ENCODE measurements around the gene OSBP2.
"Not testable (repeated sequence)": the region's sequence is repeated elsewhere in the genome, so short reads cannot be mapped to it uniquely, and the experiment has no call there.

The OSBP2 gene

GRCh38 chr22:30694640-30695350, at the start of gene OSBP2:
Gene OSBP2 (plus strand): TSS chr22:30694874. CDS start chr22:30694910, 36 bp downstream.
- DNase-seq, result peak; percentile 62

GRCh38 chr22:30646518-30647160, 48.0 kb upstream of the OSBP2 start:
- no peak for DNase-seq

- no peak for DNase-seq
Observed at GRCh38 chr22:30647536-30647935, 47.1 kb upstream of the OSBP2 start.

- no peak for DNase-seq
Observed at GRCh38 chr22:30648825-30649224, 45.8 kb upstream of the OSBP2 start.

- no peak for DNase-seq
Observed at GRCh38 chr22:30649430-30650007, 45.2 kb upstream of the OSBP2 start.

GRCh38 chr22:30650508-30651116, 44.1 kb upstream of the OSBP2 start:
- DNase-seq, result no peak

GRCh38 chr22:30652852-30653251, 41.8 kb upstream of the OSBP2 start:
- DNase-seq, result no peak

GRCh38 chr22:30654361-30654760, 40.3 kb upstream of the OSBP2 start:
- DNase-seq, result no peak

GRCh38 chr22:30655532-30655931, 39.1 kb upstream of the OSBP2 start:
- no peak for DNase-seq

- no peak for DNase-seq
Observed at GRCh38 chr22:30662040-30662439, 32.6 kb upstream of the OSBP2 start.

- DNase-seq, result no peak
Observed at GRCh38 chr22:30664798-30665197, 29.9 kb upstream of the OSBP2 start.

- no peak for DNase-seq
Observed at GRCh38 chr22:30665266-30665665, 29.4 kb upstream of the OSBP2 start.

GRCh38 chr22:30665786-30666185, 28.9 kb upstream of the OSBP2 start:
- DNase-seq, result no peak

GRCh38 chr22:30667107-30667493, 27.6 kb upstream of the OSBP2 start:
- DNase-seq, result no peak

GRCh38 chr22:30667494-30668385, 26.9 kb upstream of the OSBP2 start, which contains the start of gene DUSP18:
Gene DUSP18 (minus strand): TSS chr22:30667875. CDS start chr22:30664003, 3,872 bp downstream.
- peak; percentile 96 for DNase-seq

GRCh38 chr22:30668386-30668710, 26.3 kb upstream of the OSBP2 start:
- no peak for DNase-seq

- no peak for DNase-seq
Observed at GRCh38 chr22:30671071-30671470, 23.6 kb upstream of the OSBP2 start.

GRCh38 chr22:30673136-30673535, 21.5 kb upstream of the OSBP2 start:
- DNase-seq, result no peak

GRCh38 chr22:30674482-30674881, 20.2 kb upstream of the OSBP2 start:
- DNase-seq, result no peak

- no peak for DNase-seq
Observed at GRCh38 chr22:30675436-30675835, 19.2 kb upstream of the OSBP2 start.

- DNase-seq, result not testable (repeated sequence)
Observed at GRCh38 chr22:30676565-30676964, 18.1 kb upstream of the OSBP2 start.

GRCh38 chr22:30679895-30680690, 14.6 kb upstream of the OSBP2 start:
- not testable (repeated sequence) for DNase-seq
